CD14-positive monocyte (primary cell): ENCODE measurements around the gene GPR173. TPM values are rescaled to one million over a fixed set of nuclear protein-coding genes. Genes with fewer than 3 reads are reported as not detected.

ENCODE experiments used
- DNase-seq, 3 donors: peaks; one replicate each; pipeline ENCODE4 v3.0.0-alpha.2; 2011 to 2022
- H2AFZ ChIP-seq: 2 replicates; pipeline ENCODE4 v1.6.0; 2012; ENCODE audit warnings: mild to moderate bottlenecking, low read depth, low read length, inconsistent platforms; ENCODE audit not compliant: insufficient read depth, poor library complexity, severe bottlenecking
- H3K27ac ChIP-seq, 2 donors: 1 replicate in 1 of 2; 2 replicates in 1 of 2; pipeline ENCODE4 v1.5.1; 2012 to 2013; ENCODE audit warnings: low read length in 2 of 2, control low read depth in 1 of 2, inconsistent platforms in 1 of 2, low read depth in 1 of 2, mild to moderate bottlenecking in 1 of 2
- H3K27me3 ChIP-seq, 2 donors: one replicate each; pipeline versions ENCODE4 v1.6.0 to v1.6.1; 2011 to 2013; ENCODE audit warnings: low read length in 2 of 2; ENCODE audit not compliant: control insufficient read depth in 2 of 2, insufficient read depth in 2 of 2
- H3K36me3 ChIP-seq, 2 donors: replicated peaks in 1 of 2; 1 replicate in 1 of 2; 2 replicates in 1 of 2; pipeline versions ENCODE4 v1.5.1 to v1.6.1; 2012 to 2013; ENCODE audit warnings: low read length in 2 of 2, control low read depth in 1 of 2, inconsistent platforms in 1 of 2, mild to moderate bottlenecking in 1 of 2; ENCODE audit not compliant: insufficient read depth in 2 of 2, control insufficient read depth in 1 of 2
- H3K4me1 ChIP-seq, 2 donors: 1 replicate in 1 of 2; 2 replicates in 1 of 2; pipeline versions ENCODE4 v1.5.1 to v1.6.1; 2012 to 2013; ENCODE audit warnings: low read length in 2 of 2, control low read depth in 1 of 2, inconsistent platforms in 1 of 2, mild to moderate bottlenecking in 1 of 2, moderate library complexity in 1 of 2; ENCODE audit not compliant: insufficient read depth in 2 of 2, control insufficient read depth in 1 of 2
- H3K4me2 ChIP-seq: replicated peaks from 2 replicates; pipeline ENCODE3; 2012; ENCODE audit warnings: low read length, moderate library complexity, mild to moderate bottlenecking; ENCODE audit not compliant: poor library complexity, severe bottlenecking; ENCODE audit errors: extremely low read depth
- H3K4me3 ChIP-seq, 3 experiments: fragments of 200-600 bp in 1 of 3; sonication (generic) in 1 of 3; replicated peaks in 1 of 3; 1 replicate in 2 of 3; 2 replicates in 1 of 3; pipeline ENCODE4 v1.5.1; 2011 to 2013; ENCODE audit warnings: low read length in 3 of 3, mild to moderate bottlenecking in 3 of 3, control low read depth in 2 of 3, low read depth in 2 of 3, inconsistent platforms in 1 of 3, moderate library complexity in 1 of 3
- H3K79me2 ChIP-seq: 2 replicates; pipeline ENCODE4 v1.6.0; 2012; ENCODE audit warnings: mild to moderate bottlenecking, control low read depth, inconsistent platforms, low read length, moderate library complexity; ENCODE audit not compliant: insufficient read depth
- H3K9ac ChIP-seq: 2 replicates; pipeline ENCODE4 v1.6.0; 2017; ENCODE audit warnings: low read length, mild to moderate bottlenecking; ENCODE audit not compliant: insufficient read depth, poor library complexity, severe bottlenecking
- H3K9me3 ChIP-seq, 2 donors: replicated peaks in 1 of 2; 1 replicate in 1 of 2; 2 replicates in 1 of 2; pipeline versions ENCODE4 v1.5.1 to v1.6.1; 2012 to 2013; ENCODE audit warnings: low read length in 2 of 2, control low read depth in 1 of 2; ENCODE audit not compliant: control insufficient read depth in 1 of 2, insufficient read depth in 1 of 2
- H4K20me1 ChIP-seq: 2 replicates; pipeline ENCODE4 v1.6.0; 2012; ENCODE audit warnings: mild to moderate bottlenecking, low read length, control low read depth, moderate library complexity; ENCODE audit not compliant: insufficient read depth
- H3K27ac Mint-ChIP-seq, 7 donors: one replicate each; pipeline ENCODE4 v1.8.0; 2020; ENCODE audit warnings: mild to moderate bottlenecking in 7 of 7, mixed read lengths in 7 of 7, moderate library complexity in 6 of 7, inconsistent platforms in 2 of 7
- H3K27me3 Mint-ChIP-seq, 3 donors: one replicate each; pipeline ENCODE4 v1.8.0; 2021 to 2022; ENCODE audit warnings: low read depth in 3 of 3, mild to moderate bottlenecking in 3 of 3, mixed read lengths in 3 of 3, moderate library complexity in 3 of 3, inconsistent platforms in 1 of 3
- H3K36me3 Mint-ChIP-seq, 2 donors: one replicate each; pipeline ENCODE4 v1.8.0; 2020; ENCODE audit warnings: mixed read lengths in 2 of 2, inconsistent platforms in 1 of 2, mild to moderate bottlenecking in 1 of 2
- H3K4me1 Mint-ChIP-seq: one replicate; pipeline ENCODE4 v1.8.0; 2020; ENCODE audit warnings: mild to moderate bottlenecking, mixed read lengths
- H3K4me3 Mint-ChIP-seq, 2 donors: one replicate each; pipeline ENCODE4 v1.8.0; 2020; ENCODE audit warnings: mild to moderate bottlenecking in 2 of 2, mixed read lengths in 2 of 2, moderate library complexity in 1 of 2
- H3K9me3 Mint-ChIP-seq, 7 donors: one replicate each; pipeline ENCODE4 v1.8.0; 2020 to 2022; ENCODE audit warnings: mixed read lengths in 7 of 7, mild to moderate bottlenecking in 6 of 7, moderate library complexity in 6 of 7, inconsistent platforms in 2 of 7
- CTCF ChIP-seq: fragments of 200-600 bp; IDR thresholded peaks from one replicate; pipeline ENCODE4 v1.8.0; 2022; ENCODE audit warnings: antibody characterized with exemption, mild to moderate bottlenecking
- WGBS: methylation state at CpG from one replicate; pipeline ENCODE4 v1.1.5; 2013; ENCODE audit warnings: missing lambda C conversion rate; ENCODE audit not compliant: insufficient coverage; 5-methylcytosine and 5-hydroxymethylcytosine counted together
- intact Hi-C, 2 donors: fragments of 100-400 bp; cut with micrococcal nuclease; formaldehyde crosslinking; loops; one replicate each; pipeline versions ENCODE4 v1.15.0 to v1.15.1; 2023
- polyA plus RNA-seq, 3 donors: library from polyadenylated mRNA; depleted of rRNA in 1 of 3; unstranded in 2 of 3; stranded (reverse) in 1 of 3; fragments of 300-500 nt in 2 of 3; fragments of >200 nt in 1 of 3; fragmentation: Illumina TruSeq in 2 of 3; gene quantifications; 1 replicate in 2 of 3; 2 replicates in 1 of 3; pipeline ENCODE4 v1.2.3, GENCODE V29; 2012 to 2021

The GPR173 gene
- polyA plus RNA-seq, 3 donors: 0.43 TPM; not detected in 2

GRCh38 chrX:53081925-53082772 lies 33.6 kb downstream of the GPR173 start, which contains the start of gene TSPYL2:
TSPYL2 (plus strand) TSS chrX:53082367; CDS start chrX:53082499, 132 bp downstream.
- Histone ChIP-seq H3K27ac (peak within 1 kb of the TSS in 1 of 2 donors; percentile 74), H4K20me1 (no peaks in the 10 kb centered on the region), H3K27me3 (no peaks in the 10 kb centered on the region), H3K4me1 (peaks cover 11 to 15% of the 10 kb centered on the region in 2 donors), H3K4me3 (peak within 1 kb of the TSS; percentile 60 to 81 (median 74)), H3K9ac (peak within 1 kb of the TSS; percentile 81), H3K4me2 (peak within 1 kb of the TSS; percentile 82), H3K79me2 (no peaks in the 10 kb centered on the region), H3K9me3 (no peaks in the 10 kb centered on the region), H3K36me3 (no peaks in the 10 kb centered on the region), H2AFZ (no peak within 1 kb of the TSS)
- 0% methylated on average over 40 of the region's 86 CpGs for WGBS
- peaks cover 5 to 31% (median 21%) of the 10 kb centered on the region in 3 donors for H3K27me3 Mint-ChIP-seq
- intact Hi-C loops: no loop called here
- H3K4me3 Mint-ChIP-seq: peak within 1 kb of the TSS; percentile 88 to 89
- peaks cover 21% of the 10 kb centered on the region for H3K4me1 Mint-ChIP-seq
- peak within 1 kb of the TSS; percentile 84 to 93 (median 89) for H3K27ac Mint-ChIP-seq
- H3K36me3 Mint-ChIP-seq: peaks cover 0 to 20% of the 10 kb centered on the region in 2 donors
- peak; percentile 89 to 96 (median 92) for DNase-seq
- H3K9me3 Mint-ChIP-seq: peaks cover 0 to 5% (median 0%) of the 10 kb centered on the region in 7 donors
- no peak for TF ChIP-seq CTCF

- Mint-ChIP-seq H3K27me3 (peaks cover 5 to 34% (median 23%) of the 10 kb centered on the region in 3 donors), H3K4me3 (peak overlapping the region; percentile 88 to 89), H3K27ac (peak overlapping the region in 5 of 7 donors; percentile 40 to 84 (median 64)), H3K36me3 (peaks cover 0 to 20% of the 10 kb centered on the region in 2 donors), H3K9me3 (peaks cover 0 to 5% (median 0%) of the 10 kb centered on the region in 7 donors), H3K4me1 (peaks cover 29% of the 10 kb centered on the region)
- H2AFZ ChIP-seq: no peak overlapping the region
- no peaks in the 10 kb centered on the region for H3K36me3 ChIP-seq
- DNase-seq: no peak
- H3K9ac ChIP-seq: peak overlapping the region; percentile 81
- H3K27me3 ChIP-seq: no peaks in the 10 kb centered on the region
- intact Hi-C loops: no loop called here
- peaks cover 19 to 24% of the 10 kb centered on the region in 2 donors for H3K4me1 ChIP-seq
- no peak for TF ChIP-seq CTCF
- H3K4me3 ChIP-seq: peak overlapping the region; percentile 60 to 81 (median 74)
- peak overlapping the region in 1 of 2 donors; percentile 74 for H3K27ac ChIP-seq
- WGBS: 13% methylated on average over 9 of the region's 31 CpGs
- no peaks in the 10 kb centered on the region for H3K79me2 ChIP-seq
- no peaks in the 10 kb centered on the region for H4K20me1 ChIP-seq
- H3K4me2 ChIP-seq: peak overlapping the region; percentile 82
- no peaks in the 10 kb centered on the region for H3K9me3 ChIP-seq
Observed at GRCh38 chrX:53082773-53083616, 34.4 kb downstream of the GPR173 start.
